ENCODE data around the gene HOXB1.

Gene HOXB1

DNA sequence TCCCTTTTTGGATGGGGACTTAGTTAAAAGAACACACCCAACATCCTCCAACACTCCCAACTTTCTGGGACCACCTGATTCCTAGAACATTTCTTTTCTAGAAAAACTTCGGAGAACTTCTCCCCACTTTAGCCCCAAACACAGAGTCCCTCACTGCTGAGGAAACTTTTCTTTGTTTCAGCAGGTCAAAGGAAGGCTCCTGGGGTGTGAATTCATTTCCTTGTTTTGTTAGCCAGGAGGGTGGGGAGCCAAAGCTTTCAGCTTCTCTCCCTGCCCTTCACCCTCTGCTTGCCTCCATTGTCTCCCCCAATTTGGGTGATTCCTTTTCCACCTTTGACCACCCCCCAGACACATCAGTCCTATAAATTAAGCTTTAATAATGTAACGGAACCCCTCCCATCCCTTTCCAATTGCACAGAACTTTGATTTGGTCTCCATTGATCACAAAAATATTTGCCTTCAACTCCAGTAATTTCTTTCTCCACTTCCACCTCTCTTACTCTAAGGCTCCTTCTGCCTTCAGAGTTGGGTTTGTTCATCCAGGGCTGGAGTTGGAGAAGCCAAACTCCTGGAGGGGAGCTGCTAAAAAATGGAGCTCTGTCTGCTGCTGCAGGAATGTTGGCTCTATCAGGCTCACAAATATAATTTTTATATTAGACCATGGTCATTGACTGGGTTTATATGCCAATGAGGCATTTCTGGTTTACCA lies 37.0 kb upstream of the HOXB1 start:
- in situ Hi-C loops (cut with HindIII; ENCODE audit: low sequenced_read_pairs) = no loop called here

DNA sequence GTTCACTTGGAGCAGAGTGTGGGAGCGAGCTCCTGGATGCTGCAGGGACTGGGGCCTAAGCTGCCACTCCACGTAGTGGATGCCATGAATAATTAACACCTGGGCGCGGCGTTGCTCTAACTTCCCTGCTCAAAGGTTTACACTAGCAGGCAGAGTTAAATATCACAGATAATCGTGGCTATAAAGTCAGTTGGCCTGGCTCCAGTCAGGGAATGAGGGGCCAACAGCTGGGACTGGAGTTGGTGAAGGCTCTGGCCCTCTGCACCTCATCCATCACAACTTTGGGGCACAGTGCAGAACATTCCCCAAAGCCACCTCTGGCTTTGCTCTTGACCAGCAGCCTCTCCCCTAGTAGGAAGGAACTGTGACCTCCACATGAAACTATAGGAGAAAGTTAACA lies 36.4 kb upstream of the HOXB1 start:
- in situ Hi-C loops (cut with HindIII; ENCODE audit: low sequenced_read_pairs) = no loop called here

DNA sequence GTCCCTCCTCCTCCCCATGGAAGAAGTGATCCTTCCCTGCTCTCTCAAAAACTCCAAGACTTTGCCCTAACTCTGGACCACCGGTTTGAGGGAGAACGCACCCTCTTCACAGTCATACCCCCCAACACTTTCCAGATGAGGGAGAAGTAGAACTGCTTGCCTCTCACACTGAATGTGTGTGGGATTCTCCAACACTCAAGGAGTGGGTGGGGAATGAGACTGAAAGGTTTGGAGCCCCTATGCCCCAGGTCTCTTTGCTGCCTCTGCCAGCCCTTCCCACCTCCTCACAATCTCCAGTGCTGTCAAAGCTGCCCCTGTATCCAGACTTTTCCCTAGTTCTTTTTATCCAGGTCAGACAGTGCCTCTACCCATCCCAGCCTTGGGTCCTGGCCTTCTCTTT lies 35.9 kb upstream of the HOXB1 start:
- in situ Hi-C loops (cut with HindIII; ENCODE audit: low sequenced_read_pairs) = no loop called here

DNA sequence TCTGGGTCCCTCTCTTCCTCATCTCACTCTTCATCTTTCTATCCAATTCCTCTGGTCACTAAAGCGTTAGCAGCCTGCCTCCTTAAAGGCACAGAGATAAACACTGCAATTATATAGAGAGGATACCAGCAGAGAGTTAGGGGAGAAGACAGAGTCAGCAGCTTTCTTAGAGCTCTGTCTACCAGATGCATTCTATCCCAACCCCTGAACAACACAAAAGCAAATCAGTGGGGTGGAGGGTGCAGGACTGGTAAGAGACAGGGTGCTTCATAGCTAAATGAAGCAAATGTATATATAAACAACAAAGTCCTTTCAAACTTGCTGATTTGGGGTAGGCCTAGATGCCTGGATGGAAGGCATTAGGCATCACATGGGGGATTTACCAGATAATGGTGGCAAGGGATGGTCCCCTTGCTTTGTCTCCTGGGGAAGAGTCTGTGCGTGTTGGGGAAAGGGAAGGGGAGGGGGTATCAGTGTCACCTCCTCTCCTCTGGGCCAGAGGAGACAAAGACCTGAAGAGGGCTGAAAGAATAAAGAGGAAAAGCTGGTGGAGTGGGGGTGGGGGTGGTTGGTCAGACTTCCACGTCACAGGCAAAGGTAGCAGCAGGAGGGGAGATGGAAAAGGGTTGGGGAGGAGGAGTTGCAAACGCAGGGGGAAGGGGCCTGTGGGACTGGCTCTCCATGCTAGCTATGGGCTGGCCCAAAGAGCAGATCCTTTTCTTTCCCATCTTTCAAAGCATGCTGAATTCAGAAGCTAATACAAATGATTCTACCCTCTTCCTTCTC lies 35.3 kb upstream of the HOXB1 start:
- in situ Hi-C loops (cut with HindIII; ENCODE audit: low sequenced_read_pairs) = no loop called here

DNA sequence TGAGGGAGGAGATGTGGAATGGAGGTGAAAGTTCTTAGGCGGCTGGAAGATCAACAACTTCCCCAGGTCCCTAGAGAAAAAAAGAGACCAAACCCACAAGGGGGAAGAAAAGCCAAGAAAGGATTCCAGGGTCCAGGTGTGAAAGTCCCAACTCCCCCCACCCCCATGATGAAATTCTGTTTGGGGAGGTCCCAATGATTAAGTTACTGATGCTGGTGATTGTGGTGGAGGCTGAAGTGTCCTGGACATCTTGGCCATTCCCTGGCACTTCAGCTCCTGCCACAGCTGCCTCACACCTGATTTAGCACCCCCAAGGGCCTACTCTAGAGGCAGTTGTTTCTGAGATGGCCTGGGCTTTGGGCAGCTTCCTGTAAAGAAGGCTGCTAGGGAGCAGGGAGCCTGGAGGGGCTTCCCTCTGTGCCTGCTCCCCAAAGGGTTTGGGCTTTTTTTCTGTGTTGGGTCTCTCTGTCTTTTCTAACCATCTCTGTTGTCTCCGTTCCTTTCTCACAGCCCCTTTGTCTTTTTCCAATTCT lies 34.3 kb upstream of the HOXB1 start:
- in situ Hi-C loops (cut with HindIII; ENCODE audit: low sequenced_read_pairs) = no loop called here

DNA sequence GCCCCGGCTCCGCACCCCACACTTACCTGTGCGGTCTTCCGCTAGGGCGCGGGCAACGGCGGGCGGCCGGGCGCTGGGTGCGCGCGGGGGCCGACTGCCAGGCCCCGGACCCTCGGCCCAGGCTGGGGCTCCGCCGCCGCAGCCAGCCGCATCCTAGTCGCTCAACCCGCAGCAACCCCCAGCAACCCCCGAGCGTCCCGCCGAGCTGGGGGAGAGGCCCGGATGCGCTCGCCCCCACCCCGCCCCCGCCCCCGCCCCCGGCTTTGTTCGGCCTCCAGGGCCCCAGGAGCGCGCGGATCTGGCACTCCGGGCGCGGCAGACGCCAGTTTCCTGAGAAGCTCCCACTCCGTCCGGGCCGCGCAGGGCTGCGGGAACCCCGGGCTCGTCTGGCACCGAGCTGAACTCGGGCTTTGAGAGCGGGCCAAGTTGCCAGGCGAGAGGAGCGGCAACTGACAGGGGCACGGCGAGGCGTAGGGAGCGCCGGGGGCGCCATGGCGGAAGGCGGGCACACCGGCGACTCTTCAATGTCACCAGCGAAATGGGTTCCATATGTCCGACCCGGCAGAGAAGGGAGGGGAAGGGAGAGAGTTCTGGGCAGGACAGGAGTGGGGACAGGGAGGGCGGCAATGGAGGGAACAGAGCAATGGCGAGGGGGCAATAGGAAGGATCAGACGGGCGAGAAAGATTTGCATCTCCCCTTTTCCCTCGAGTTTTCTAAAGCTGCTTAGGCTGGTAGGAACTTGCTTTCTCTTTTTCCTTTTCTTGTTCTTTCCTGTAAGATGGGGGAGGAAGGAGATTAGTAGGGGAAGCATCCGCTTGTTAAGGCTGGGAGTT lies 33.6 kb upstream of the HOXB1 start:
- in situ Hi-C loops (cut with HindIII; ENCODE audit: low sequenced_read_pairs) = no loop called here

DNA sequence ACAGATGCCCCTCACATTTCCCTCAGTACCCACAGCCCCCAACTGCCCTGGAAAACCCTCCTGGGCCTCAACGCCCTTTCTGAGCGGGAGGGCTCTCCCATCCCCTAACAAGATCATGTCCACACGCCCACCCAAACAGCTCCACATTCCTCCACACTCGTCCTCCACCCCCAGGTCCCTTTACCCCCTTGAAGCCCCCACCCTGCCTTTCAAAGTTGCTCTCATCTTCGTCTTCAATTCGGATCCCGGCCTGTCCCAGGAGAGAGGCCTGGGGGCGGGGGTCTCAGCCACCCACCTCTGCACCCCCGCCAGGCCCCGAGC lies 33.0 kb upstream of the HOXB1 start:
- in situ Hi-C loops (cut with HindIII; ENCODE audit: low sequenced_read_pairs) = no loop called here

DNA sequence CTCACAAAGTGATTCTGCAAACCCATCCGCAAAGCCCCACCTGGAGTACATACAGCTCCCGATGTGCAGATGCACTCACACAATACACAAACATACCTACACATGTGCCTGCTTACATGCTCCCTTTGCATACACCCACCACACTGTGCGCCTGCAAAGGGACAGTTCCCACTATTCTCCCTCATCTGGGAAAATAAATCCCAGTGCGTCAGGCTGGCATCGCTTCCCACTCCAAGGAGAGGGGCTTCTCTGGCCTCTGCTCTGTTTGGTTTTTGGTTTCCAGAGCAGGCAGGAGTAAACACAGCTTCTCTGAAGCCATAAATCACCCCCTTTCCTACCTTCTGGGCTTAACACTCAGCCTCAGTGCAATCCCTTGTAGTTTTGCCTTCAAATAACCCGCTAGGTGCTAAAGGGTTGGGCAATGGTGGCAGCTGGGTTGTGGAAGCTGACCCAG lies 32.6 kb upstream of the HOXB1 start:
- in situ Hi-C loops (cut with HindIII; ENCODE audit: low sequenced_read_pairs) = no loop called here

DNA sequence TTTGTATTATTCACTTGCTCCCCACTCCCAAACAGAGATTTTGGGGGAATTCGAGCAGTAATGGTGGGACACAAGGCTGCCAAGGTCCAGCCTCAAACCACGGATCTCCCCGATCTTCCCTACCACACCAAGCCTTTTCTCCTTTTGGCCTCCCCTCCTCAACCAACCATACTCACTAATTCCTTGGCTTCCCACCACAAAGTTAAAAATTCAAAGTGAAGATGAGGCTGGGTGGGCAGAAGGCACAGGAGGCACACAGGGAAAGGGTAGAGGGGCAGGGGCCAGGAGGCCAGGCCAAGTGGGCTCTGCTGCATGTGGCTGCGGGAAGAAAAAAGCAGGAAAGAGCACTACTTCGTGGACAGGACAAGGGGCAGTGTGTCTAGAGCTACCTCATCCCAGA lies 32.1 kb upstream of the HOXB1 start:
- in situ Hi-C loops (cut with HindIII; ENCODE audit: low sequenced_read_pairs) = no loop called here

DNA sequence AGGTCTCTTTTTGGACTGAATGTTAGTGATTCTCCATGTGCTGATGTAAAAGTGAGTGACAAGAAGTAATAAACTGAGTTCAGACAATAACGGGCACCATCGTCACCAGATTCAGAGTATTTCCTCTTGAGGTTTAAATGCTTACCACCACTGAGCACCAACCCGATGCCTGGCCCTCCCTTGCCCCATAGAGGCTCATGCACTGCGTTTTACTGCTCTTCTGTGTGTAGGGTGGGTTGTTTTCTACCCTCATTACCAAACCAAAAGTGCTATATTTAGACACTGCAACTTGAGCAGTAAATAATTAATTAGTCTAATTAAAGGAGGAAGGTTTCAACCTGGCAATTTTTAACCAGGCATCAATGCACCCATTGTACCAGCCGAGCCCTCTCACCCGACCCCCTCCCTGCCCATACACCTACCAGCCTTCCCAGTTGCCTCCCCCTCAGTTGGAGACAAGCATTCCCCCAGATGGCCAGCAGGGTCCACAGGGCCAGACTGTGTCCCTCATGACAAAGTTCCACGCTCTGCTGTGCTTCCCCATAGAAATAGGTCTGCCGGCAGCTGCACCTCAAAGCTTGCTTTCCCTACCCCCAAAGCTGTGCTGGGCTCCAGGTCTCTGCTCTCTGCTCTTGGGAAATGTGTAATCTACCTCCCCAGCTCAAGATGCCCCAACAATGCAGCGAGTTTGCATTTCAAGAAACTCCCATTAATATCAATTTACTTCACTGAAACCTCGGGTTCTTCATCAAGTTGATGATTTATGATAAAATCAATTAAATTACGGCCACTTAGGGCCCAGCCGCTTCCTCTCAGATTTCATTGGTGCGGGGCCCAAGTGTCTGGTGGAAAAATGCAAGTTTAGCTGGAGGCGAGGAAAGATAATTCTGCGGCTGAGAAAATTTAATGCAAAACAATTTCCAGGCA lies 31.3 kb upstream of the HOXB1 start:
- in situ Hi-C loops (cut with HindIII; ENCODE audit: low sequenced_read_pairs) = no loop called here

DNA sequence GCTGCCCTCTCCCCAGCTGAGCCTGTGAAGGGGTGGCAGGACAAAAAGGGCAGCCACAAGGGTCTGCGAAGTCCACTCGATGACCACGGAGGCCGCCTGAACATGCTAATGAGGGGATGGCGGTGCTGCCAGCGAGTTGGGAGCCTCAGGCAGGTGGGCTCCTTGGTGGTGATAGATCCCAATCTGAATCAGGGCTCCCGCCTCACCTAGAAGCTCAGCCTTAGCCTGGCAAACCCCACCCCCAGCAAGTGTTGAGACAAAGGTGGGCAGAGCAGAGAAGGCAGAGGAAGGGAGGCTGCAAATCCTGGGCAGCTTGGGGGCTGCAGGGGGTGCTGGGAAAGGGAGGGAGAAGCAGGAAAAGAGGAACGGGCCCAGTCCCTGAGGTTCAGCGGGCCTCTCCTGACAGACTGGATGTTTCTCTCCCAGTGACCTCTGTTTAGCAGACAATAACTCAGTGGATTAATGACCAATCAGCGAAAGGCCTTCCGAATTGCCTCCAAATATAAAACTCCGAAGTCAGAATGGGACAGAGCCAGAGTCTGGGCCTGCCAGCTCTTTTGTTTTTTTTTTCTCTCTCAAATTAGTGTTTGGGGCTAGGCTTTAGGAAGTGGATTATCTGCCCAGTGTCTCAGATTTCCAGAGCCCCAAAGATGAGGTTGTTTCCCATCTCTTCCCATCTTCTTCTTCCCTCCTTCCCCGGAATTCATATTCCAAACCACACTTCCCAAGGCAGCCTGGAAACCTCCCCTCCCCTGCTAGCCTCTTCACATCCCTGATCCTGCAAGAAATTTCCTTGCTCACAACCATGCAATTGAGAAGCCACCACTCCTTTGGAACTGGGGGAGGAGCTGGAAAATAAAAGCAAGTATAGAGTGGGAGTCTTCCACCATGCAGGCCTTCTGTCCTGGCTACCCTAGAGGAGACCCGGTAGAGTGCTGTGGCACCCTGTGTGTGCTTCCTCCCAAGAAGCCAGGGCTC lies 29.3 kb upstream of the HOXB1 start:
- in situ Hi-C loops (cut with HindIII; ENCODE audit: low sequenced_read_pairs) = no loop called here

DNA sequence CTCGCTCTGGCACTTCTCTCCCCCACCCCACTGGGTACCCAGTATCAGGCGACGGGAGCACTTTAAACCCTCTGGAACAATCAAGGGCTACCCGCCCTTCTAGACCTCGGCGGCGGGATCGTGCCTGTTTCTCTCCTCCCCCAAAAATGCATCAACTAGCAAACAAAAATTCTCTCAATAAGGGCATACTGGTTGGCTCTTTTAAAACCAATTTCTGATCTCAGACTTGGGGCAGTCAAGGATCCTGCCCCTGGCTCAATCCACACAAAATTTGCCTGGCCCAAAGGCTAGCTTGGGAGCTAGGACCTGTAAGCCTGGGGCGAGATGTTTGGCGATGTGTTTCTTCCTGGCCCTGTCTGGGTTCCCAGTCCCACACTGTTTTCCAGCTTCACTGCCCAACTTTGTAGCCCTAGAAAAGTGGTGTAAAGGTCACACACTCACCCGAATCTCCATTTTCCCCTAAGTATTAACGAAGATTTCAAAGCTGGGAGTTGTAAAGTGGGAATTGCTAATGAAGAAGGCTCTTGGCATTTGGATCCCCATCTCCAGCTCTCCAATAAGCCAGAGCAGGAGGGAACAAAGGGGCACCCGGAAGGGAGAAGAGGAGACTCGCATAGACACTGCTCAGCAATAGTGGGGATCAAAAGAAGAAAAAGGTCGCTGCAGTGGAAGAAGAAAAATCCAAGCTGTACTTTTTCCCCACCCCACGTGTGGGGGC lies 28.5 kb upstream of the HOXB1 start:
- in situ Hi-C loops (cut with HindIII; ENCODE audit: low sequenced_read_pairs) = no loop called here

DNA sequence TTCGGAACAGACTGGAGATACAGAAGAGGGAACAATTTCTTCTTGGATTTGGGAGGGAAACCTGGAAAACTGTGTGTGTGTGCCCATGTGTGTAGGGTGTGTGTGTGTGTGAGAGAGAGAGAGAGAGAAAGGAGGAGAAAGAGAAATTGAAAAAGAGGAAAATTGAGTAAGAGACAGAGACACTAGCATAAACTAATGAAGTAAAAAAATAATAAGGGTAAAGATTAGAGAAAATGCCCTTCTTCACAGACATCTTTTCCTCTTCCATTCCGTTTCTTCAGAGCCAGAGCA lies 28.0 kb upstream of the HOXB1 start:
- in situ Hi-C loops (cut with HindIII; ENCODE audit: low sequenced_read_pairs) = no loop called here

DNA sequence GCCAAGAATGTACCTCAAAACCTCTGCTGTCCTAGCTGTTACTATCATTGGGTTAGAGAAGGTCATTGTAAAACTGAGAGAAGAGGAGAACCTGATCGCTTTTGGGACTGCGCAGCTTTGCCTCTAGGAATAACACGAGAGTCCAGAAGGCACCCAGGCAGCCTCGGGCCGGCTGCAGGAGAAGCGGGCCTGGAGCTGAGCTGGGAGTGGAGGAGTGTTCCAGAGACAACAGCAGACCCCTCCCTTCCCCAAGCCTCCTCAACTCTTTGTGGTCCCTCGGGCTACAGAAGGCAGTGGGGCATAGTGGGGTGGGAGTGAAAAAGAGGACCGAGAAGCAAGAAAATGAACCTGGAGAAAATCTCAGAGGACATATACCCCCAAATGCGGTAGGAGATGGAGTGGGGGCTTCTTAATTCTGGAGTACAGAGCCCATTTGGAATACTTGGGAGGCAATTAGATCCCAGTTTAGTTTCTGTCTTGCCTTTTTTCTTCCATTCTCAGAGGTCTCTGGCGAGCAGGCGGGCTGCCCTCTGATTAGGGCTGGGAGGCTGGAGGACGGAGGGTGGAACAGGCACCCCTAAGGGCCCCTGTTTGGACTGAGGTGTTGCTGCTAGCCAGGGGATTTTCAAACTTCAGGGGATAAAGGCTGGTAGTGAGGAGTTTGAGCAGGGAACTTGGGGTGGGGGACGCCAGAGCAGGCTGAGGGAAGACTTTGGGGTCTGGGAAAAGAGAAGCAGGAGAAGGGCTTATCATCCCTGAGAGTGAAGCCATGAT lies 27.4 kb upstream of the HOXB1 start:
- in situ Hi-C loops (cut with HindIII; ENCODE audit: low sequenced_read_pairs) = no loop called here

DNA sequence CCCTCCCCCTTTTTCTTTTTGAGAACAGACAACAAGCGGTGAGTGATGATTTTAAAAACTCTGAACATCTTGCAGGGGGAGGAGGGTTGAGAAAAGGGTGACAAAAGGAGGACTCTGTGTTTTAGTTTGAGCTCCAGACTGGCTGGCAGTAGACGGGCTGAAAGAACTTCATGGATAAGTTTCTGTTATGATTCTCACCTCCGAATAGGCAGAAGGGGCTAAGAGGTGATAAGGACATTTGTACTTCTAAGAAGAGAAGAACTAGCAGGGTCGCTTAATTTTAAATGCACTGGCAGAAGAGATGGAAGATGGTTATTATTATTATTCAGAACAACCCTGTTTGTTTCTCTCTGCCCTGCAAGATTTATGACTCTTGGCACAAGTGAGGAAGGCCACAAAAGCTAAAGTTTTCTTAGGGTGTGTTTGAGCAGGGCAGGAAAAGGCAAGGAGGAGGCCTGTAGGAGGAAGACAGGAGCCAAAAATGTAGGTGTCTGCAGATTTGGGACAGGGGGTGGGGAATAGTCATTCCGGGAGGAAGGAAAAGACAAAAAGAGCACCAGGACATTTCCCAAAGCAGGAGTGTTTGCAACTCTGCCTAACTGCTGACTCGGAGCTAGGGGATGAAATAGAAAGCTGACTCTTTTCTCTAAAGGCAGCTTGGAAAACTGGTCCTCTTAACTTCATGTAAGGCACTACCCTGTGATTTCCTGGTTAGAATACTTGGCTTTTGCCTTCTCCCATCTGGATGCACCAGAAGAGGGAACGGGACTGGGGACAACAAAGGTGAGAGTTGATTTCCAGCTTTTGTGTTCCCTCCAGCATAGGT lies 26.0 kb upstream of the HOXB1 start:
- in situ Hi-C loops (cut with HindIII; ENCODE audit: low sequenced_read_pairs) = no loop called here

DNA sequence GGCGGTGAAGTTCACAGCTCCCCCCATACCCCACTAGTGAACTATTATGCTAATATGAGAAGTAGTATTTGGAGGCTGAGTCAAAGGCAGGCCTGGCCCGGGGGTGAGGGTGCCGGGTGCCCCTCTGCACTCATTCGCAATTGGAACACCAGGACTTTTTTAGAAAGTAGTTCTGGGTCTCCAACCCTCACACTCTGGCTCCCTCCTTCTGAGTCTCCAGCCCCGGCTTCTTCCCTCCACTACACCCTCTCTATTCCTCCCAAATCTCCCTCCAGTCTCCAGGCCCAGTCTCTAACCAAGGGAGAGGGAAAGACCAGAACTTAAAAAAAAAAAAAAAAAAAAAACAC lies 25.4 kb upstream of the HOXB1 start:
- in situ Hi-C loops (cut with HindIII; ENCODE audit: low sequenced_read_pairs) = no loop called here
